ENCODE results near the gene PDE2A. TPM values are rescaled to one million over a fixed set of nuclear protein-coding genes. Genes with fewer than 3 reads are reported as not detected.

Gene PDE2A
- total RNA-seq, 1 donor from 2014 or later: 28.1 TPM

DNA sequence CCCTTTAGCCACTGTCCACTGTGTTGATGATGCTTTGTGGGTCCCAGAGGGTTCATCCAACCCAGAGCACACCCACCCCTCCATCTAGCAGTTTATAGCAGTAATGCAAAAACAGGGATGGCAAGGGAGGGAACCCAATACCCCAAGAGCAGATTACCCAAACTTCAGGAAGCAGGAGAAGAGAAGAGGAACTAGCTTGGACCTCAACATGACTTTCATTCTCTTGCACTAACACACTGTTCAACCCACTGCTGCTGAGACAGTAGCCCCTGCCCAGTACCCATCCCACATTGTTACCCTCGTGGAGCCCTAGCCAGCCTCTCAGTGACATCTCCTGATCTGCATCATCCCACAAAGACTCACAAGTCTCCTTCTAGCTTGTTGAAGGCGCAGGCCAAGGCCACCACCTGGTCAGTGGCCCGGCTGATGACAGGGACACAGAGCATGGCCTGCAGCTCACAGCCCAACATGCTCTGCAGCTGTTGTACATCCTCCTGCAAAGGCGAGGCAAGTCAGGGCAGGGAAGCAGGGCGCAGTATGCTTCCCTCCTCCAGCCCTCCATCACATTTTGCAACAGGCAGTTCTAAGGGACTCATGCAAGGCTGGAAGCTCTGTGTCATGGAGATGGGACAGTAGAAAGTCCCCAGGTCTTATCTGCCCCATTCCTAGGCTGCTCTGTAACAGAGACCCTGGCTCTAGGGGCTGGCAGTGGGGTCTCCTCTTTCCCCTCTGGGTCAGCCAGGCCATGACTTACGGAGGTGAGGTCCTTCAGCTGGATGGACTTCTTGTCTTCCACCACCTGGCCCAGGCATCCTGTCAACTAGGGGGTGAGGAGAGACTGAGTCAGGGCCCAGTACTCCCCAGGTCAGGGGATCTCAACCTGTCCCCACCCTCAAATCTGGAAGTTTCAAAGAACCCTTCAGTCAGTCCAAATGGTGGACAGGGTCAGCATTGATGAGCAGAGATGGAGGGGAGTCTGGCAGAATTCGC, 85.5 kb downstream of the PDE2A start:
- DNase-seq: no peak

DNA sequence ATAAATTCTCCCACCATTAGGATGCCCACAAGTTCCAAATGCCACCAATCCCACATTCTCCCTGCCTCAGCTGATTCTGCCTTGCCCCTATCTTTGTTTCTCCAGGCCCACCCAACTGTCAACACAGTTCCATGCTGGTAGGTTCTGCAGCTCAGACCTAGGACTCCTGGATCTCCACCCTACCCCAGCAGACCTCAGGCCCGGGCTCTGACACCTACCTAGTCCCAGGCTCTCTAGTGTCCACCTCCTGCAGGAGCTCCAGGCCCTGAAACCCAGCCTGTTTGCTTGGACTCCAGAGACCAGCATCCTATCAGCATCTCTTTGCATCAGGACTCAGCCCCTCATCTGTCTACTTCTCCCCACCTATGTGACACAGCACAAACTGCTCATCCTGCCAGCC, 86.5 kb downstream of the PDE2A start:
- no peak for DNase-seq

DNA sequence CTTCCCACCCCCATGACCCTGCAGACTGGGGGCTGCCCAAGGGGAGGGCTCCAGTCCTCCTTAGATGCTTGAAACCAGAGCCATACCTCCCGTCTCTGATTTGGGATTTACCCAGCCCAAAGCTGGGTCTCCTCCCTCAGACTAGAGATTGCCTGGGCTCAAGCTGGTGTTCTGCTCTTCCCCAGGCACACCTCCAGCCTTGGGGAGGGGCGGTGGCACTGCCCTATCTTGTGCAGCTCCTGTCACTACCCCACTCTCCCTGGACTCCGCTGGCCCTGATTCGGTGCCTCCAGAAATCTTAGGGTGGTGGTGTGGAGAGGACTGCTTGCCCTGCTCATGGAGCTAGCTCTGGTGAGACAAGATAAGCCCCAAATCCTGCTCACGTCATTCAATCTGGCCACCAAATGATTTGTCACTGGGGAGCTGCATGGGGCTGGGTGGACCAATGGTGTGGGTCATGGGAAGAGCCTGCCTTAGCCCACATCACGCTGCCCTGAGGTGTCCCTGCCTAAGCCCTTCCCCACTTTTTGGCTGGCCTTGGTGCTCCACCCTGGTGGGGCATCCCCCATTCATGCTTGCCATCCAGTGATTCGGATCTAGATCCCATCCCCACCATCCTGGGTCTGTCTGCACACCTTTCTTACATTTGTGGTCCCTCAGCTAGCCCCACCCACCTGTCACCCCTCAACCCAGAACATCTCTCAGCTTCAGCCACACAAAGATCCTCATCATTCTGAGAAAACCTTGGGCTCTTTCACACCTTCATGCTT, 87.7 kb downstream of the PDE2A start:
- DNase-seq: no peak

DNA sequence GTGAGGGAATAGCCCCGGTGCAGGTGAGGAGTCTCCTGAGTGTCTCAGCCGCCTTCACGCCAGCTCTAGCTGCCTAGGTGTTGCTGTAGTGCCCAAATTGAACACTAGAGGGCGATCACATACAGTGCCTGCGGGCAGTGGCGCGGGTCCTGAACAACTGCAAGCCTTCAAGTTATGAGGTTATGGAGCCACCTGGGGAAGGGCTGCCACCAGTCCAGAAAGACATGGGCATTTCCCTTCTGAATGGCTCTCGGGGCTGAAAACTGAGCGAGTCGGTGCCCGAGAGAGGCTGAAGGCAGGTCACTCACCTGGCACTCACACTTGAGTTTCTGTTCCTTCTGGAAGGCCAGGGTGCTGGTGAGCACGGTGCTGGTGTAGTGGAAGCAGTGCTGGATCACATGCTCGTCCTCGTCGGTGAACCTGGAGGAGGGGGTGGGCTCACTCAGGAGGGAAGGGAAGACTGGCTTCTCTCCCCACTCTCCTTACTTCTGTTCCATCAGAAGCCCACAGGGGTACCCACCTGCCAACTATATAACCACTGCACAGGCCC, 88.4 kb downstream of the PDE2A start:
- peak; percentile 87 for DNase-seq

DNA sequence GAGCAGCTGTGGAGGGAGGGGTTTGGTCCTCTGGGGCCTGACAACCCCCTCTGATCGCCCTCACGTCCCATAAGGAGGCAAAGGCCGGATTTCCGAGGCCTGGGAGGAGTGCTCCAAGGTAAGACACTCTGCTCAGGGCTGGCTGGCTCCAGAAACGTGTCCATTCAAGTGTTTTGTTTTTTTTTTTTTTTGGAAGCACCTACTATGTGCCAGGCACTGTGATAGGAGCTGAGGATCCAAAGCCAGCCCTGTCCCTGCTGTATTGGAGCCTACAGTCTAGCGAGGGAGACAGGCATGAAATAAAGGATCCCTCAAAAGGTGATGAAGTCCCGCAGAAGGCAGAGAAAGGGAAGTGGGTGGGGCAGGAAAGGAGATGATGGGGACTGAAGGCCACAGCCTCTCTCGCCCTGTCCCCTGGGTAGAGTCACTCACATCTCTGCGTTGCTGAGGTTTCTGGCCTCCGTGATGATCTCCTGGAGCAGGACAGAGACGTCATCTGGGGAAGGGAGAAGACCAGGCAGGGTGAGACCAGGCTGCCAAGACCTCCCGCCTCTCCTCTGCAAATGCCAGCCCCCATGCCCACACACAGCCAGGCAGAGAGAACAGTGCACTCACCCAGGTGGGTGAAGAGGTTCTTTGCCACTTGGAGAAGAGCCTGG, 89.2 kb downstream of the PDE2A start:
- no peak for DNase-seq

DNA sequence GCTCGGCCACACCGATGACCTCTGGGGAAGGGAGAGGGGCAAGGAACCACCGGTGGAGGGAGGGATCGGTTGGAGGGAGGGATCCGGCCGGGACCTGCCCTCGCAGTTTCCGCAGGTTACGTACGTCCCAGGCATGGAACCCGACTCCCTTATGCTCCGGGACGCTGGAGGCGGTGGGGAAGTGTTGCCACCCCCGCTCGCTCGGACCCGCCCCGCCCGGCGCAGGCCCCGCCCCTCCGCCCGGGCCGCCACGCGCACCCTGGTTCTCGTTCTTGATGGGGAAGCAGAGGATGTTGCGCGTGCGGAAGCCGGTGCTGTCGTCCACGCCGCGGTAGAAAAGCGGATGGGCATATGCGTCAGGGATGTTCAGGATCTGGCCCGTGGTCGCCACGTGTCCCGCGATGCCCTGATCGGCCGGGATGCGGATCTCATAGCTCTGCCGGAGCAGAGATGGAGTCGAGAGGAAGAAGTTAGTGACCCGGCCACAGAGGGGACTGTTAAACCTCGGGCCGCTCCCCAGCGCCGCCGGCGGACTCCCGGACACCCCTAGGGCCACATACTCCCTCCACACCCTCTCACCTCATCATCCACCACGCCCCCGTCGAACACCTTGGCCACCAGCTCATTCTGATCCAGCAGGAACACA, 89.8 kb downstream of the PDE2A start:
- peak; percentile 12 for DNase-seq

DNA sequence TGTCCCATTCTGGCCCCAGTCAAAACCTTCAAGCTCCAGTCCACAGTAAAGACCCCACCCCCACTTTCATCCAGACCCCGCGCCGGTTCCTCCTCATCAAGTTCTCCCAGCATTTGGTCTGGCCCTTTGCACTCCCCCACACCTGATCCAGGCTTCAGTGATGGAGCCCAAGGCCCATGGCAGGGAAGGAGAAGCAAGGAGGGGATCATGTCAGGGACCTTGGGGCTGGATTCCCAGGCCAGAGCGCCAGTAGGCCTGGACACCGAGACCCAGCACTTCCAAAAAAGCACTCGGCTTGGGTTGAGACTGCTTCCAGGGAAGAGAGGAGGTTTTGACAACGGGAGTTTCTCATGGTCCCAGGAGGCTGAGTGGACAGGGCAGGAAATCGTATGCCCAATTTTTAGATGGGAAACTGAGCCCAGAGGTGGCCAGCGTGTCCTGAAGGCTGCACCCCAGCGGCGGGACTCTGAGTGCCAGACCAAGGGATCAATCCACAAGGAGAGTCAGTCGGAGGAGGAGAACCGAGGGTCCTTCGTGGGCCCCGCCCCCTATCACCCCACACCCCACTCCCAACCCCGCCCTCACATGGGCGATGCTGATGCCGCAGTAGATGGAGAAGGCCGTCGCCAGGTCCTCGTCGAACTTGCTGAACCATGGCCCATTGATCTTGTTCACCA, 90.5 kb downstream of the PDE2A start:
- DNase-seq: no peak

DNA sequence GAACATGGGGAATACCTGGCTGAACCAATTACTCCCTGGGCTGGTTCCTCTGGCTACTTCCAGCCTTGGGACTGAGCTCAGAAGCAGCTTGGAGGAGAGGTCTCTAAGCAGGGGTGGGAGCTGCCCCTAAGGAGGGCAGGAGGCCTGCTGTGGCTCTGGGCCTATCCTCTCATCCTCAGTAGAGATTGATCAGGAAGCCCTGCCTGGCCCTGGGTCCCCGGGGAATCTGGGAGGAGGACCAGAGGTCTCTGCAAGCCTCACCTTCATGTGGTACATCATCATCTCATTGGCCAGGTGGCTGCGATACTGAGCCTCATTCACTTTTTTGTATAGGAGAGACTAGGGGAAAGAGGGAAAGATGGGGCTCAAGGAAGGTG, 91.1 kb downstream of the PDE2A start:
- DNase-seq: no peak

DNA sequence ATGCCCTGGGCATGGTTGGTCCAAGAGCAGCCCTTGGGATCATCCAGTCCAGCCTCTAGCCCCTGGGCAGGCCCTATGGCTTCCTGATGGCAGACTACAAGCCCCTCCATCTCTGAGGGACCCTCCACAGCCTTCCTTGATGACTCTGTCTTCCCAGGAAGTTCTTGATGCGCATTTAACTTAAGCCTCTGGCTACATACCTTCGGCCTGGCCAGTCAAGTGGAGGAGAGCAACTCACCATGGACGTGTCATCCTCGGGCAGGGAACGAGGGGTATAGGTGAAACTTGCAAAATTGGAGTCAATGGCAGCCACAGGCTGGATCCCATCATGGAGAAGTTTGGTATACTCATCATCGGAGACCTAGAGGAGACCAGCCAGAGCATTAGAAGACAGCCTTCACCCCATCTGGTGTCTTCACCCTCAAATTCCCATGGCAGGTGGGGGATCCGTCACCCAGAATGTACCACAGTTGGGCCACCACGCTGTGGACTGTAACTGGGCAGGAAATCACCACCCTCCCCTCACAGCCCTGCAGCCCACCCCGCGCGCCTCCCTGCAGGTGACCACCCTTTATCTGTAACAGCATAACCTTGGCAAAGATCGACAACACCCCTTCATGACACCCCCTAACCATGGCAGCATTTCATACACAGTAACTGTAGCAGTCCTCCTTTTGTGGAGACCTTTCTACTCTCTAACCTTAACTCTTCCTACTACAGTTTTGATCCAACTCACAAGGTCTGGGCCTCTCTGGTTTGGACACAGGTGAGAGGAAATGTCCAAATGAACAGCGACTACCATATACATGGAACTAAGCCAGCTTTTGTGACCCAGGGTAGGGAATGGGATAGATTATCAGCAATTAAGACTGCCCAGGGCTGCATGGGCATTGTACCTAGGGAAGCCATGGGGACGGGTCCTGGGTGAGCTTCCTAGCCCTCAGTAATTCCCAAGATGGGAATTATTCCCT, 91.7 kb downstream of the PDE2A start:
- DNase-seq: no peak

DNA sequence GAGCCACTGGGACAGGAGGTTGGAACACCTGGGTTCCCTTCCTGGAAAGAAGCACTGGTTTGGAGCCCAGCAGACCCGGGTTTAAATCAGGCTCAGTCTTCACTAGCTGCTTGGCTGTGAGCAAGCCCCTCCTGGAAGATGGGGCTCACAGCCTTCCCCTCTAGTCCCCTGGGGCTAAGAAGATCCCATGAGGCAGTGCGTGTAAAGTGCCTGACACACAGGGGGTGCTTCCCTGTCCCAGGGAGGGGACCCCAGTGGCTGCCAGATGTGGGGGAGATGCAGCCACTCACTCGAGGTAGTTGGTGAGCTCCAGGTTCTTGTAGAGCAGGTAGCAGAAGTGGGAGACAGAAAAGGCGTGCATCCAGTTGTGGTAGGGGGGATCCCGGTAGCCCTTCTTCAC, 93.2 kb downstream of the PDE2A start:
- no peak for DNase-seq

DNA sequence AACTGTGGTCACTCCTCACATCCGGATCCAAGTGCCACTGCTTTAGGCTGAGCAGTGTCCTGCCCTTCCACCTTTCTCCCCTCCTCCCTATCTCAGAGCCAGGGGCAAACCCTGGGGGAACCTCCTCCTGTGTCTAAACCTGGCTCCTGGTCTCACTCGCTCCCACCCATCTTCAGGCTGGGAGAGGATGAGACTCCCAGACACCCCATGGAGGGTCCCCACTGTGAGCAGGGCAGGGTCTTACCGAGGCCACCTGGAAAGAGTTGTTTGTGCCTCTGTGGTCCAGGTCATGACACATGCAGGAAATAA, 93.6 kb downstream of the PDE2A start:
- DNase-seq: no peak

DNA sequence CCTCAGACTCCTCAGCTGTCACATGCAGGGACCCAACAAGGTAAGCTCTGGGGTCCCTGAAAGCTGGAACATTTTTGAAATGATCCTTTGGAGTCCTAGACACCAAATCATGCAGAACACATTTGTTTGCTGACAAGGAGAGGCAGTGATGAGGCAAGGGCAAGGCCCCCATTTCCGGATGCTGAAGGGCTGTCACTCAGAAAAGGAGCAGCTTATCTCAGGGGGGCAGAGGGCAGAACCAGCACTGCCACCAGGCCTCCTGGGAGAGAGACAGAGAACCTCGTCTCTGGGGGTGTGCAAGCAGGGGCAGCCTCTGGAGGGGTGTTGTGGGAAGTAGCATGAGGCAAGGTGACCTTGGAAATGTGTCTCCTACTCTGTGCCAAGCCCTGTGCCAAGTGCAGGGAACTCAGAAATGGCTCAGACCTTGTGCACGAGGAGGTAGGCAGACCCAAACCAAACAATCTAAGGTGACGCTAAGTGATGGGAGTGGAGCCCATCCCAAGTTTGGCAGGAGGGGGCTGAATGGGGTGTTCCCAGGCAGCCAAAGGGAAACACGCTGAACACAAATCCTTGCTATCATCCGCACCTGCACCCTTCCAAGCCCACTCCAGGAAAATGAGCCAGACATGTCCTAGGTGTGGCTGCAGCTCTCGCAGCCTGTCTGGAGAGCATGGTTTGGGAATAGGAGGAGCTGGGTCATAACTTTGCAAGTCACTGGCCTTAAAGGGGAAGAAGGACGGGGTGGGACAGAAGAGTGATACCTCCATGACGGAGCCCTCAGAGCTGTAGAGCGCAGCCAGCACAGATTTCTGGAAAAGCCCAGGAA, 94.2 kb downstream of the PDE2A start:
- DNase-seq: no peak

DNA sequence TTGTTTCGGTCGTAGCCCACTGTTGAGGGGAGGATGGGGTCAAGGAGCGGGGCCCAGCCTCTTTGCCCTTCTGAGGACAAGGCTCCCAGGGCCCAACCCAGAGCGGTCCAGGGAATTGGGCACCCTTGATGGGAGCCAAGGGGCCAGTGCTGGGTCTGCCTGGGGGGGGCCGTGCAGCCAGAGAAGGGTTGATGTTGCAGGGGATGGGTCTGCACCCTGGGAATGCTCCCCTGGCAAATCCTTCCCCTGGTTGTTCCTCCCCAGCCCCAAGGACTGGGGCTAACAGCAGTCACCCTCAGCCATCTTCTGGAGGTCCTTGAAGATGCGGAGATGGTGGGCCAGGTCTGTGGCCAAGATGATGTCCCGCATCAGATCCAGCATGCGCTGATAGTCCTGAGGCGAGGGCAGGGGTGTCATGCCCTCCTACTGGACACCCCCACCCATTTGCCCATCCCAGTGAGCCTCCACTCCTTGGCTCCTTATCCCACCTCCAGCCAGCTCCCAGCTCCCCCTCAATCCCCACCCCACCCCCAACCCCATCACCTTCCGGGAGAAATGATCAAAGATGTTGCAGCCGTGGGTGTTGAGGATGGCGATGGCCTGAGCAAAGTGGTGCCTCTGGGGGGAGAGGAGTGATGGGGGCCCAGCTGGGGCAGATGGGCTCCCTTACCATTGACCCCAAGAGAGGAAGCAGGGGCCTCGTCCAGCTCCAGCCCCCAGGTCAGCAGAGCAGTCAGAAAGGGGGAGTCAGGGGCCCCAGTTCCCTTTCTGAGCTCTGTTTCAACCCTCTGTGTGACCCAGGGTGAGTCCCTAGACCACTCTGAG, 95.0 kb downstream of the PDE2A start:
- no peak for DNase-seq

DNA sequence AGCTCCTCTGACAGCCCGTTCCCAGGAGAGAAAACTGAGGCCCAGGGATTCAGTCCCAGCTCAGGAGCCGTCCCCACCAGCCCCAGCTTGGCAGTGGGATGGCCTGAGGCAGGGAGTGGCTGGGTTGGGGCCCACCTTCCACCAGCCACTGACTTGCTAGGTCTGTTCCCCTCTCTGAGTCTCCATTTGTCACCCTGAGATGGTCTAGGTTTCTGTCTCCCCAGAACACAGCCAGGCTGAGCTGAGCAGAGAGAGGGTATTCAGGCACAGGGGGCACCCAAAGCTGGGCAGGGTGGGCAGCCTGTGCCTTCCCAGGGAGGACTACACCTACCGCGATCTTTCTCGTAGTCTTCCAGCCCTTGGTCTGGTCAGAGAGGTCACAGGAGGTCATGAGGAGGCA, 95.7 kb downstream of the PDE2A start:
- no peak for DNase-seq

DNA sequence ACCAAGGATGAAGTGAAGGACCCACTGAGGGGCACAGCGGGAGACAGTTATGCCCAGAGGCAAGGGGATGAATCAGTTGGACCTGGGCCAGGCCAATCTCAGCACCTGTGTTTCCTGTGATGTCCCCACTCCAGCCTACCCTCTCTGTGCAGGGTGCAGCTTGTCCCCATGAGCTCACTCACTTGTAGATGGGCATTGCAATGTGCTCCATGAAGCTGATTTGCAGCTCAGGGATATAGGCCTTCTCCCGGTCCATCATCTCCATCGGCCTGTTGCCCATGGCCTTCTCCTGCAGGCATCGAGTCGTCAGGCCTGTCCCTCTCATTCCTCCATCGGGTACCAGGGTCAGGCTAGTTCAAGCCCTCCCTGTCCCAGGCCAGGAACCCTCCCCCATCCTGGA, 96.2 kb downstream of the PDE2A start:
- no peak for DNase-seq

DNA sequence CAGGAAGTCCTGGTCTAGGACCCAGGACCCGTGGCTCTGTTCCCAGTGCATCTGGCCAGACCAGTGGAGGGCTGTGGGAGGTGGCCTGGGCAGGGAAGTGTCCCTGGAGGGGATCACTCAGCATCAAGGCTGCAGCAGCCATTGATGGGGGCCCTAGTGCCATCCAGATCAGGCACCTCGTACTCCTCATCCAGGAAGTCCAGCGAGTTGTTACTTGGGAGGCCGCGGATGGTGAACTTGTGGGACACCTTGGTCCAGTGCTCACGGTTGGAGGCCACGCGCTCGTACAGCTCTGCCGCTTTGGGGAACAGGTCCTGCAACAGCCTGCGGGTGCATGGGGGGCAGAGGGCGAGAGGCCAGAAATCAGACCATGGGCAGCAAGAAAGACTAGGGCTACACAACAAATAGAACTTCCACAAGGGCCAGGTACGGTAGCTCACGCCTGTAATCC, 96.9 kb downstream of the PDE2A start:
- DNase-seq: no peak

DNA sequence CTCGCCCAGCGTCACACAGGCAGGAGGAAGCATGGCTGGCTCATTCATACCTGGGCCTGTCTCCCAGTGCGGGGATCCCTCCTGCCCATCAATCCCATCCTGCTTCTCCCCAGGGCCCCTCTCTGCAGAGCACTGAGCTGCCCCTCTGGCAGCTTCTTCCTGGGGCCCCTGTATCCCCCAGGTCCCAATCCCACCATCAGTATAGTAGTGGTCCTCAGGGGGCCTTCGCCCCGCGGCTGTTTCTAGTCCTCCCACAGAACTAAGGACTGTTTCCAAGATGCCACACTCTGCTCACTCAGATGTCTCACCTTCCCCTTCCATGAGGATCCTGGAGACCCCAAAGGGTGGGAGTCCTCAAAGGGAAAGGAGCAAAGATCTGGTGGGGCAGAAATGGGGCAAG, 97.6 kb downstream of the PDE2A start:
- DNase-seq: no peak

DNA sequence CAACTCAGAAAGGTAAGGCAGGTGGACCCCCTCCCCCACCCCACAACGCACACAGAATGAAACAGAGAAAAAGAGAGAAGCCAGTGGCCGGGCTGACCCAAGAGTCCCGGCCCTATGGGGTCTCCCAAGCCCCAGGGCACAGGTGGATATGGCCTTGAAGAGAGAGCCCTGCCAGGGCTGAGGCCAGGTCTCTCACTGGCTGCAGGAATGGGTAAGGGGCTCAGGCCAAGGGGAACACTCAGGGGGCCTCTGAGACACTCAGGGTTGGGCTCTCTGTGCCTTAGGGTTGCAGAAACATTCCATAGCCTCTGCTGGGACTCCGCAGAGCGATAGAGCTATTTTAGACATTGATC, 98.0 kb downstream of the PDE2A start:
- no peak for DNase-seq
